ENCODE data around the gene HECTD2.

GRCh38 chr10:91453535-91453934 is 43.4 kb downstream of the HECTD2 start:
- TF ChIP-seq, protein P1, sequence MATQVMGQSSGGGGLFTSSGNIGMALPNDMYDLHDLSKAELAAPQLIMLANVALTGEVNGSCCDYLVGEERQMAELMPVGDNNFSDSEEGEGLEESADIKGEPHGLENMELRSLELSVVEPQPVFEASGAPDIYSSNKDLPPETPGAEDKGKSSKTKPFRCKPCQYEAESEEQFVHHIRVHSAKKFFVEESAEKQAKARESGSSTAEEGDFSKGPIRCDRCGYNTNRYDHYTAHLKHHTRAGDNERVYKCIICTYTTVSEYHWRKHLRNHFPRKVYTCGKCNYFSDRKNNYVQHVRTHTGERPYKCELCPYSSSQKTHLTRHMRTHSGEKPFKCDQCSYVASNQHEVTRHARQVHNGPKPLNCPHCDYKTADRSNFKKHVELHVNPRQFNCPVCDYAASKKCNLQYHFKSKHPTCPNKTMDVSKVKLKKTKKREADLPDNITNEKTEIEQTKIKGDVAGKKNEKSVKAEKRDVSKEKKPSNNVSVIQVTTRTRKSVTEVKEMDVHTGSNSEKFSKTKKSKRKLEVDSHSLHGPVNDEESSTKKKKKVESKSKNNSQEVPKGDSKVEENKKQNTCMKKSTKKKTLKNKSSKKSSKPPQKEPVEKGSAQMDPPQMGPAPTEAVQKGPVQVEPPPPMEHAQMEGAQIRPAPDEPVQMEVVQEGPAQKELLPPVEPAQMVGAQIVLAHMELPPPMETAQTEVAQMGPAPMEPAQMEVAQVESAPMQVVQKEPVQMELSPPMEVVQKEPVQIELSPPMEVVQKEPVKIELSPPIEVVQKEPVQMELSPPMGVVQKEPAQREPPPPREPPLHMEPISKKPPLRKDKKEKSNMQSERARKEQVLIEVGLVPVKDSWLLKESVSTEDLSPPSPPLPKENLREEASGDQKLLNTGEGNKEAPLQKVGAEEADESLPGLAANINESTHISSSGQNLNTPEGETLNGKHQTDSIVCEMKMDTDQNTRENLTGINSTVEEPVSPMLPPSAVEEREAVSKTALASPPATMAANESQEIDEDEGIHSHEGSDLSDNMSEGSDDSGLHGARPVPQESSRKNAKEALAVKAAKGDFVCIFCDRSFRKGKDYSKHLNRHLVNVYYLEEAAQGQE (IDR thresholded peaks at IDR 0.05; ENCODE audit: insufficient read depth in 1 of 2, low read depth in 2 of 2, low read length in 1 of 2): no peak
- TF ChIP-seq CTCF (IDR thresholded peaks at IDR 0.05) (no peak), POLR2AphosphoS5 (IDR thresholded peaks at IDR 0.05; ENCODE audit: low read depth, low read length) (no peak), SIN3A (IDR thresholded peaks at IDR 0.05; ENCODE audit: borderline replicate concordance, insufficient read depth, low read depth, low read length) (no peak), TCF7L2 (IDR thresholded peaks at IDR 0.05; ENCODE audit: low read depth, low read length) (no peak)
